ENCODE measurements around the gene SPATA3. TPM values are rescaled to one million over a fixed set of nuclear protein-coding genes. Genes with fewer than 3 reads are reported as not detected.

Gene SPATA3
- total and polyA plus RNA-seq, 2 experiments from 2014 or later, result not detected

DNA sequence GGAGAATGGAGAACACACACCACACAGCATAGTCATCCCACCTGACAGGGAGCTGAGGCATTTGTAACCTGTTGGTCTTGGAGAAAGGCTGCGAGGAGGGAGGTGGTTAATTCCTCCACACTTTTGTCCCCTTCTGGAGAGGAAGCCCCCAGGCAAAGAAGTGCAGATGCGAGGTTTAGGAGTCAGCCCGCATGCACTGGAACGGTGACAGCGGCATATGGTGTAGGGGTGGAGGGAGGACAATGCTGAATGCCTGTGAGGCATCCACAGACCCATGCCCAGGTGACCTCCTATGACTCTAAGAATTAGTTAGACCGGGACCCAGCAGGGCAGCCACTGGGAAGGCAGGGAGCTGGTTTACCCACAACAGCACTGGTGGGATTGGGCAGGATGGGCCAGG, 12.2 kb downstream of the SPATA3 start:
- Histone ChIP-seq H3F3A (replicated peaks; ENCODE audit: low read depth) (no peaks in the 10 kb centered on the region), H3K4me3 (no peak overlapping the region), H2AFZ (no peak overlapping the region), H3K27me3 (ENCODE audit: insufficient read depth) (no peaks in the 10 kb centered on the region), H3K9me2 (ENCODE audit: insufficient read depth) (no peaks in the 10 kb centered on the region), H3K4me1 (ENCODE audit: insufficient read depth) (no peaks in the 10 kb centered on the region), H3K4me2 (no peak overlapping the region), H3K27ac (ENCODE audit: low read depth) (no peak overlapping the region), H3K36me3 (ENCODE audit: insufficient read depth) (no peaks in the 10 kb centered on the region), H3K79me2 (replicated peaks; ENCODE audit: insufficient read depth) (no peaks in the 10 kb centered on the region), H4K20me1 (replicated peaks; ENCODE audit: insufficient read depth) (no peaks in the 10 kb centered on the region)
- Mint-ChIP-seq H3K4me3 (no peak overlapping the region), H3K27ac (no peak overlapping the region), H3K27me3 (ENCODE audit: insufficient read depth, low read depth, poor library complexity) (peaks cover 12% of the 10 kb centered on the region), H3K4me1 (peaks cover 4% of the 10 kb centered on the region), H3K9me3 (peaks cover 19% of the 10 kb centered on the region), H3K36me3 (ENCODE audit: low read depth) (peaks cover 10% of the 10 kb centered on the region)
- TF ChIP-seq, protein P1, sequence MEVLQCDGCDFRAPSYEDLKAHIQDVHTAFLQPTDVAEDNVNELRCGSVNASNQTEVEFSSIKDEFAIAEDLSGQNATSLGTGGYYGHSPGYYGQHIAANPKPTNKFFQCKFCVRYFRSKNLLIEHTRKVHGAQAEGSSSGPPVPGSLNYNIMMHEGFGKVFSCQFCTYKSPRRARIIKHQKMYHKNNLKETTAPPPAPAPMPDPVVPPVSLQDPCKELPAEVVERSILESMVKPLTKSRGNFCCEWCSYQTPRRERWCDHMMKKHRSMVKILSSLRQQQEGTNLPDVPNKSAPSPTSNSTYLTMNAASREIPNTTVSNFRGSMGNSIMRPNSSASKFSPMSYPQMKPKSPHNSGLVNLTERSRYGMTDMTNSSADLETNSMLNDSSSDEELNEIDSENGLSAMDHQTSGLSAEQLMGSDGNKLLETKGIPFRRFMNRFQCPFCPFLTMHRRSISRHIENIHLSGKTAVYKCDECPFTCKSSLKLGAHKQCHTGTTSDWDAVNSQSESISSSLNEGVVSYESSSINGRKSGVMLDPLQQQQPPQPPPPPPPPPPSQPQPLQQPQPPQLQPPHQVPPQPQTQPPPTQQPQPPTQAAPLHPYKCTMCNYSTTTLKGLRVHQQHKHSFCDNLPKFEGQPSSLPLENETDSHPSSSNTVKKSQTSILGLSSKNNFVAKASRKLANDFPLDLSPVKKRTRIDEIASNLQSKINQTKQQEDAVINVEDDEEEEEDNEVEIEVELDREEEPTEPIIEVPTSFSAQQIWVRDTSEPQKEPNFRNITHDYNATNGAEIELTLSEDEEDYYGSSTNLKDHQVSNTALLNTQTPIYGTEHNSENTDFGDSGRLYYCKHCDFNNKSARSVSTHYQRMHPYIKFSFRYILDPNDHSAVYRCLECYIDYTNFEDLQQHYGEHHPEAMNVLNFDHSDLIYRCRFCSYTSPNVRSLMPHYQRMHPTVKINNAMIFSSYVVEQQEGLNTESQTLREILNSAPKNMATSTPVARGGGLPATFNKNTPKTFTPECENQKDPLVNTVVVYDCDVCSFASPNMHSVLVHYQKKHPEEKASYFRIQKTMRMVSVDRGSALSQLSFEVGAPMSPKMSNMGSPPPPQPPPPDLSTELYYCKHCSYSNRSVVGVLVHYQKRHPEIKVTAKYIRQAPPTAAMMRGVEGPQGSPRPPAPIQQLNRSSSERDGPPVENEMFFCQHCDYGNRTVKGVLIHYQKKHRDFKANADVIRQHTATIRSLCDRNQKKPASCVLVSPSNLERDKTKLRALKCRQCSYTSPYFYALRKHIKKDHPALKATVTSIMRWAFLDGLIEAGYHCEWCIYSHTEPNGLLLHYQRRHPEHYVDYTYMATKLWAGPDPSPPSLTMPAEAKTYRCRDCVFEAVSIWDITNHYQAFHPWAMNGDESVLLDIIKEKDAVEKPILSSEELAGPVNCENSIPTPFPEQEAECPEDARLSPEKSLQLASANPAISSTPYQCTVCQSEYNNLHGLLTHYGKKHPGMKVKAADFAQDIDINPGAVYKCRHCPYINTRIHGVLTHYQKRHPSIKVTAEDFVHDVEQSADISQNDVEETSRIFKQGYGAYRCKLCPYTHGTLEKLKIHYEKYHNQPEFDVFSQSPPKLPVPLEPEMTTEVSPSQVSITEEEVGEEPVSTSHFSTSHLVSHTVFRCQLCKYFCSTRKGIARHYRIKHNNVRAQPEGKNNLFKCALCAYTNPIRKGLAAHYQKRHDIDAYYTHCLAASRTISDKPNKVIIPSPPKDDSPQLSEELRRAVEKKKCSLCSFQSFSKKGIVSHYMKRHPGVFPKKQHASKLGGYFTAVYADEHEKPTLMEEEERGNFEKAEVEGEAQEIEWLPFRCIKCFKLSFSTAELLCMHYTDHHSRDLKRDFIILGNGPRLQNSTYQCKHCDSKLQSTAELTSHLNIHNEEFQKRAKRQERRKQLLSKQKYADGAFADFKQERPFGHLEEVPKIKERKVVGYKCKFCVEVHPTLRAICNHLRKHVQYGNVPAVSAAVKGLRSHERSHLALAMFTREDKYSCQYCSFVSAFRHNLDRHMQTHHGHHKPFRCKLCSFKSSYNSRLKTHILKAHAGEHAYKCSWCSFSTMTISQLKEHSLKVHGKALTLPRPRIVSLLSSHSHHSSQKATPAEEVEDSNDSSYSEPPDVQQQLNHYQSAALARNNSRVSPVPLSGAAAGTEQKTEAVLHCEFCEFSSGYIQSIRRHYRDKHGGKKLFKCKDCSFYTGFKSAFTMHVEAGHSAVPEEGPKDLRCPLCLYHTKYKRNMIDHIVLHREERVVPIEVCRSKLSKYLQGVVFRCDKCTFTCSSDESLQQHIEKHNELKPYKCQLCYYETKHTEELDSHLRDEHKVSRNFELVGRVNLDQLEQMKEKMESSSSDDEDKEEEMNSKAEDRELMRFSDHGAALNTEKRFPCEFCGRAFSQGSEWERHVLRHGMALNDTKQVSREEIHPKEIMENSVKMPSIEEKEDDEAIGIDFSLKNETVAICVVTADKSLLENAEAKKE (CRISPR knock-in tag; IDR thresholded peaks at IDR 0.05), result no peak
- TF ChIP-seq JUNB (IDR thresholded peaks at IDR 0.05; ENCODE audit: unreplicated experiment) (no peak), CREB1 (CRISPR knock-in tag; IDR thresholded peaks at IDR 0.05; ENCODE audit: low read depth) (no peak), ZNF331 (CRISPR knock-in tag; IDR thresholded peaks at IDR 0.05; ENCODE audit: low read depth) (no peak), EZH2 (IDR thresholded peaks at IDR 0.05; ENCODE audit: low read depth, unreplicated experiment) (no peak), POLR2AphosphoS5 (IDR thresholded peaks at IDR 0.05; ENCODE audit: low read depth) (no peak), STAT1 (IDR thresholded peaks at IDR 0.05; ENCODE audit: unreplicated experiment) (no peak), NANOG (IDR thresholded peaks at IDR 0.05; ENCODE audit: borderline replicate concordance) (no peak)
- TF ChIP-seq, protein P2, sequence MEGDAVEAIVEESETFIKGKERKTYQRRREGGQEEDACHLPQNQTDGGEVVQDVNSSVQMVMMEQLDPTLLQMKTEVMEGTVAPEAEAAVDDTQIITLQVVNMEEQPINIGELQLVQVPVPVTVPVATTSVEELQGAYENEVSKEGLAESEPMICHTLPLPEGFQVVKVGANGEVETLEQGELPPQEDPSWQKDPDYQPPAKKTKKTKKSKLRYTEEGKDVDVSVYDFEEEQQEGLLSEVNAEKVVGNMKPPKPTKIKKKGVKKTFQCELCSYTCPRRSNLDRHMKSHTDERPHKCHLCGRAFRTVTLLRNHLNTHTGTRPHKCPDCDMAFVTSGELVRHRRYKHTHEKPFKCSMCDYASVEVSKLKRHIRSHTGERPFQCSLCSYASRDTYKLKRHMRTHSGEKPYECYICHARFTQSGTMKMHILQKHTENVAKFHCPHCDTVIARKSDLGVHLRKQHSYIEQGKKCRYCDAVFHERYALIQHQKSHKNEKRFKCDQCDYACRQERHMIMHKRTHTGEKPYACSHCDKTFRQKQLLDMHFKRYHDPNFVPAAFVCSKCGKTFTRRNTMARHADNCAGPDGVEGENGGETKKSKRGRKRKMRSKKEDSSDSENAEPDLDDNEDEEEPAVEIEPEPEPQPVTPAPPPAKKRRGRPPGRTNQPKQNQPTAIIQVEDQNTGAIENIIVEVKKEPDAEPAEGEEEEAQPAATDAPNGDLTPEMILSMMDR (conservative IDR thresholded peaks at IDR 0.05; ENCODE audit: low read depth in 2 of 2), result no peak
- TF ChIP-seq, protein P3, sequence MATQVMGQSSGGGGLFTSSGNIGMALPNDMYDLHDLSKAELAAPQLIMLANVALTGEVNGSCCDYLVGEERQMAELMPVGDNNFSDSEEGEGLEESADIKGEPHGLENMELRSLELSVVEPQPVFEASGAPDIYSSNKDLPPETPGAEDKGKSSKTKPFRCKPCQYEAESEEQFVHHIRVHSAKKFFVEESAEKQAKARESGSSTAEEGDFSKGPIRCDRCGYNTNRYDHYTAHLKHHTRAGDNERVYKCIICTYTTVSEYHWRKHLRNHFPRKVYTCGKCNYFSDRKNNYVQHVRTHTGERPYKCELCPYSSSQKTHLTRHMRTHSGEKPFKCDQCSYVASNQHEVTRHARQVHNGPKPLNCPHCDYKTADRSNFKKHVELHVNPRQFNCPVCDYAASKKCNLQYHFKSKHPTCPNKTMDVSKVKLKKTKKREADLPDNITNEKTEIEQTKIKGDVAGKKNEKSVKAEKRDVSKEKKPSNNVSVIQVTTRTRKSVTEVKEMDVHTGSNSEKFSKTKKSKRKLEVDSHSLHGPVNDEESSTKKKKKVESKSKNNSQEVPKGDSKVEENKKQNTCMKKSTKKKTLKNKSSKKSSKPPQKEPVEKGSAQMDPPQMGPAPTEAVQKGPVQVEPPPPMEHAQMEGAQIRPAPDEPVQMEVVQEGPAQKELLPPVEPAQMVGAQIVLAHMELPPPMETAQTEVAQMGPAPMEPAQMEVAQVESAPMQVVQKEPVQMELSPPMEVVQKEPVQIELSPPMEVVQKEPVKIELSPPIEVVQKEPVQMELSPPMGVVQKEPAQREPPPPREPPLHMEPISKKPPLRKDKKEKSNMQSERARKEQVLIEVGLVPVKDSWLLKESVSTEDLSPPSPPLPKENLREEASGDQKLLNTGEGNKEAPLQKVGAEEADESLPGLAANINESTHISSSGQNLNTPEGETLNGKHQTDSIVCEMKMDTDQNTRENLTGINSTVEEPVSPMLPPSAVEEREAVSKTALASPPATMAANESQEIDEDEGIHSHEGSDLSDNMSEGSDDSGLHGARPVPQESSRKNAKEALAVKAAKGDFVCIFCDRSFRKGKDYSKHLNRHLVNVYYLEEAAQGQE (IDR thresholded peaks at IDR 0.05; ENCODE audit: unreplicated experiment), result no peak
- TF ChIP-seq, protein P4, sequence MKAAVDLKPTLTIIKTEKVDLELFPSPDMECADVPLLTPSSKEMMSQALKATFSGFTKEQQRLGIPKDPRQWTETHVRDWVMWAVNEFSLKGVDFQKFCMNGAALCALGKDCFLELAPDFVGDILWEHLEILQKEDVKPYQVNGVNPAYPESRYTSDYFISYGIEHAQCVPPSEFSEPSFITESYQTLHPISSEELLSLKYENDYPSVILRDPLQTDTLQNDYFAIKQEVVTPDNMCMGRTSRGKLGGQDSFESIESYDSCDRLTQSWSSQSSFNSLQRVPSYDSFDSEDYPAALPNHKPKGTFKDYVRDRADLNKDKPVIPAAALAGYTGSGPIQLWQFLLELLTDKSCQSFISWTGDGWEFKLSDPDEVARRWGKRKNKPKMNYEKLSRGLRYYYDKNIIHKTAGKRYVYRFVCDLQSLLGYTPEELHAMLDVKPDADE (IDR thresholded peaks at IDR 0.05), result no peak
- DNase-seq (ENCODE audit: low spot score), result no peak
- ATAC-seq, result no peak
